SK-N-SH (cell line): Measurements from ENCODE around the gene NCAM1.

Source experiments
- CTCF ChIP-seq: fragments of 200-600 bp; sonication (generic); IDR thresholded peaks from 2 replicates; pipeline ENCODE4 v1.6.1; 2017; ENCODE audit warnings: antibody characterized with exemption, mild to moderate bottlenecking, moderate library complexity
- EP300 ChIP-seq, 2 experiments: IDR thresholded peaks; 2 replicates each; pipeline versions ENCODE4 v1.4.0 to v1.6.1; 2012; ENCODE audit warnings: borderline replicate concordance in 1 of 2, low read depth in 1 of 2, low read length in 1 of 2
- EZH2phosphoT487 ChIP-seq: fragments of 200-600 bp; sonication (generic); IDR thresholded peaks from 2 replicates; pipeline ENCODE4 v1.6.1; 2017; ENCODE audit warnings: low read depth, mixed run types, mild to moderate bottlenecking, antibody characterized with exemption, moderate library complexity, borderline replicate concordance
- FOXJ3 ChIP-seq: sonication (generic); formaldehyde crosslinking; IDR thresholded peaks from 2 replicates; pipeline ENCODE4 v1.5.1; 2020; ENCODE audit warnings: mild to moderate bottlenecking, missing genetic modification reagents
- GATA2 ChIP-seq: sonication (generic); formaldehyde crosslinking; IDR thresholded peaks from 2 replicates; pipeline ENCODE4 v1.5.0; 2020; ENCODE audit warnings: mild to moderate bottlenecking, missing genetic modification reagents
- JUND ChIP-seq: IDR thresholded peaks from 2 replicates; pipeline ENCODE4 v1.4.0; 2012
- POLR2AphosphoS5 ChIP-seq: IDR thresholded peaks from 2 replicates; pipeline ENCODE4 v1.6.1; 2012; ENCODE audit warnings: low read depth, low read length
- RAD21 ChIP-seq: IDR thresholded peaks from 2 replicates; pipeline ENCODE4 v1.6.1; 2012; ENCODE audit warnings: mild to moderate bottlenecking, low read length
- RXRA ChIP-seq: IDR thresholded peaks from 2 replicates; pipeline ENCODE4 v1.4.0; 2012; ENCODE audit warnings: low read depth, mild to moderate bottlenecking, borderline replicate concordance
- TF ChIP-seq, protein P1 (sequence below): fragments of 150-350 bp; IDR thresholded peaks from 2 replicates; pipeline ENCODE4 v1.6.1; 2017; ENCODE audit warnings: antibody characterized with exemption, low read length, low read depth, borderline replicate concordance
- TF ChIP-seq, protein P2 (sequence below): IDR thresholded peaks from 2 replicates; pipeline ENCODE4; 2012
- TF ChIP-seq, protein P3 (sequence below): IDR thresholded peaks from 2 replicates; pipeline ENCODE4 v1.4.0; 2012; ENCODE audit warnings: low read depth

GRCh38 chr11:112932593-112932992 is 28.6 kb upstream of the NCAM1 start:
- TF ChIP-seq POLR2AphosphoS5 (no peak), RAD21 (no peak), CTCF (no peak), EP300 (IDR thresholded peaks at IDR 0.05; ENCODE audit: borderline replicate concordance in 1 of 2, low read depth in 1 of 2, low read length in 1 of 2) (no peak), RXRA (no peak), GATA2 (CRISPR knock-in tag) (no peak), EZH2phosphoT487 (no peak), JUND (no peak), FOXJ3 (CRISPR knock-in tag) (no peak)
- TF ChIP-seq, protein P1, sequence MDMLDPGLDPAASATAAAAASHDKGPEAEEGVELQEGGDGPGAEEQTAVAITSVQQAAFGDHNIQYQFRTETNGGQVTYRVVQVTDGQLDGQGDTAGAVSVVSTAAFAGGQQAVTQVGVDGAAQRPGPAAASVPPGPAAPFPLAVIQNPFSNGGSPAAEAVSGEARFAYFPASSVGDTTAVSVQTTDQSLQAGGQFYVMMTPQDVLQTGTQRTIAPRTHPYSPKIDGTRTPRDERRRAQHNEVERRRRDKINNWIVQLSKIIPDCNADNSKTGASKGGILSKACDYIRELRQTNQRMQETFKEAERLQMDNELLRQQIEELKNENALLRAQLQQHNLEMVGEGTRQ: no peak
- TF ChIP-seq, protein P2, sequence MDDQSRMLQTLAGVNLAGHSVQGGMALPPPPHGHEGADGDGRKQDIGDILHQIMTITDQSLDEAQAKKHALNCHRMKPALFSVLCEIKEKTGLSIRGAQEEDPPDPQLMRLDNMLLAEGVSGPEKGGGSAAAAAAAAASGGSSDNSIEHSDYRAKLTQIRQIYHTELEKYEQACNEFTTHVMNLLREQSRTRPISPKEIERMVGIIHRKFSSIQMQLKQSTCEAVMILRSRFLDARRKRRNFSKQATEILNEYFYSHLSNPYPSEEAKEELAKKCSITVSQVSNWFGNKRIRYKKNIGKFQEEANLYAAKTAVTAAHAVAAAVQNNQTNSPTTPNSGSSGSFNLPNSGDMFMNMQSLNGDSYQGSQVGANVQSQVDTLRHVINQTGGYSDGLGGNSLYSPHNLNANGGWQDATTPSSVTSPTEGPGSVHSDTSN: no peak
- TF ChIP-seq, protein P3, sequence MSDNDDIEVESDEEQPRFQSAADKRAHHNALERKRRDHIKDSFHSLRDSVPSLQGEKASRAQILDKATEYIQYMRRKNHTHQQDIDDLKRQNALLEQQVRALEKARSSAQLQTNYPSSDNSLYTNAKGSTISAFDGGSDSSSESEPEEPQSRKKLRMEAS: no peak
